Breast epithelium (tissue), 3 donors: ENCODE results near the gene NIN.

Experiments
- POLR2A ChIP-seq: fragments of 450-650 bp; IDR thresholded peaks from one replicate; pipeline ENCODE4 v1.6.1; 2016; ENCODE audit warnings: antibody characterized with exemption, mild to moderate bottlenecking, moderate library complexity
- POLR2AphosphoS5 ChIP-seq, 3 donors: sonication (generic); formaldehyde crosslinking; IDR thresholded peaks; one replicate each; pipeline ENCODE4 v1.6.1; 2017; ENCODE audit warnings: antibody characterized with exemption in 3 of 3
- TF ChIP-seq, protein P1 (sequence below), 3 donors: fragments of 450-650 bp; IDR thresholded peaks; one replicate each; pipeline ENCODE4 v1.5.1; 2016 to 2017; ENCODE audit warnings: antibody characterized with exemption in 3 of 3, mild to moderate bottlenecking in 3 of 3, moderate library complexity in 3 of 3

DNA sequence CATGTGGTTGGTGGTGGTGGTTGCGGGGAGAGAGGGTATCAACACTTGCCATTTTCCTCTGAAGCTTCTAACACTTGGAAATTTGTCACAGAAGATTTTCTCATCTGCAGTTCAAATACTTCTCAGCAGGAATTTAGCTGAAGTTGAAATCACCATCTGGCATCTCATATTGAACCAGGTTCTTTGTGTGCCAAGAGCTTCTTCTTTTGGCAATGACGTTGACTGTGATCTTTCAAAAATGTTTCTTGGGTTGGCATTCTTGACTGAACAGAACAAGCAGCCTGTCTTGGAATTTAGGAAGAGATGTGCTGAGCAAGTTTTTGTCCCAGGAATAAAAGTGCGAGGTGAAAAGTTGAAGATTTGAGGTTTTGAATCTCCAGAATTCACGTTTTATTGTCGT, 8.7 kb upstream of the NIN start:
- TF ChIP-seq POLR2A (no peak), POLR2AphosphoS5 (IDR thresholded peaks at IDR 0.05) (no peak)
- TF ChIP-seq, protein P1, sequence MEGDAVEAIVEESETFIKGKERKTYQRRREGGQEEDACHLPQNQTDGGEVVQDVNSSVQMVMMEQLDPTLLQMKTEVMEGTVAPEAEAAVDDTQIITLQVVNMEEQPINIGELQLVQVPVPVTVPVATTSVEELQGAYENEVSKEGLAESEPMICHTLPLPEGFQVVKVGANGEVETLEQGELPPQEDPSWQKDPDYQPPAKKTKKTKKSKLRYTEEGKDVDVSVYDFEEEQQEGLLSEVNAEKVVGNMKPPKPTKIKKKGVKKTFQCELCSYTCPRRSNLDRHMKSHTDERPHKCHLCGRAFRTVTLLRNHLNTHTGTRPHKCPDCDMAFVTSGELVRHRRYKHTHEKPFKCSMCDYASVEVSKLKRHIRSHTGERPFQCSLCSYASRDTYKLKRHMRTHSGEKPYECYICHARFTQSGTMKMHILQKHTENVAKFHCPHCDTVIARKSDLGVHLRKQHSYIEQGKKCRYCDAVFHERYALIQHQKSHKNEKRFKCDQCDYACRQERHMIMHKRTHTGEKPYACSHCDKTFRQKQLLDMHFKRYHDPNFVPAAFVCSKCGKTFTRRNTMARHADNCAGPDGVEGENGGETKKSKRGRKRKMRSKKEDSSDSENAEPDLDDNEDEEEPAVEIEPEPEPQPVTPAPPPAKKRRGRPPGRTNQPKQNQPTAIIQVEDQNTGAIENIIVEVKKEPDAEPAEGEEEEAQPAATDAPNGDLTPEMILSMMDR (IDR thresholded peaks at IDR 0.05): no peak
